Esophagus muscularis mucosa (tissue), 4 donors: Measurements from ENCODE around the gene TLE5. TPM values are rescaled to one million over a fixed set of nuclear protein-coding genes. Genes with fewer than 3 reads are reported as not detected.

Source experiments
- DNase-seq: peaks from one replicate; pipeline ENCODE4 v3.0.0-alpha.2; 2017; ENCODE audit errors: extremely low spot score
- H3K27ac ChIP-seq, 4 donors: fragments of 200-600 bp; sonication (generic); replicated peaks in 1 of 4; 1 replicate in 3 of 4; 2 replicates in 1 of 4; pipeline ENCODE4 v1.5.1; 2016 to 2019; ENCODE audit warnings: mild to moderate bottlenecking in 1 of 4
- H3K27me3 ChIP-seq, 4 donors: fragments of 200-600 bp; sonication (generic); one replicate each; pipeline versions ENCODE4 v1.5.1 to v1.6.0; 2016 to 2019
- H3K36me3 ChIP-seq, 4 donors: fragments of 200-600 bp; sonication (generic); one replicate each; pipeline ENCODE4 v1.5.1; 2016 to 2019
- H3K4me1 ChIP-seq, 4 donors: fragments of 200-600 bp; sonication (generic); one replicate each; pipeline ENCODE4 v1.5.1; 2016 to 2019
- H3K4me3 ChIP-seq, 4 donors: fragments of 200-600 bp; sonication (generic); 1 replicate in 2 of 4; 2 replicates in 2 of 4; pipeline ENCODE4 v1.5.1; 2016 to 2019; ENCODE audit warnings: mild to moderate bottlenecking in 4 of 4, moderate library complexity in 1 of 4
- H3K9me3 ChIP-seq, 4 donors: fragments of 200-600 bp; sonication (generic); 1 replicate in 3 of 4; 2 replicates in 1 of 4; pipeline ENCODE4 v1.5.1; 2016 to 2019
- CTCF ChIP-seq, 3 experiments: fragments of 200-600 bp in 2 of 3; fragments of 450-650 bp in 1 of 3; sonication (generic) in 2 of 3; IDR thresholded peaks; one replicate each; pipeline ENCODE4 v1.5.1; 2017 to 2019; ENCODE audit warnings: antibody characterized with exemption in 3 of 3, mild to moderate bottlenecking in 2 of 3, moderate library complexity in 1 of 3
- EP300 ChIP-seq: sonication (generic); formaldehyde crosslinking; IDR thresholded peaks from one replicate; pipeline ENCODE4 v1.6.1; 2017; ENCODE audit warnings: antibody characterized with exemption
- POLR2A ChIP-seq: fragments of 450-650 bp; IDR thresholded peaks from one replicate; pipeline ENCODE4 v1.6.1; 2017; ENCODE audit warnings: antibody characterized with exemption, moderate library complexity, mild to moderate bottlenecking, low read depth
- POLR2AphosphoS5 ChIP-seq, 2 donors: sonication (generic); formaldehyde crosslinking; IDR thresholded peaks; one replicate each; pipeline ENCODE4 v1.6.1; 2017; ENCODE audit warnings: antibody characterized with exemption in 2 of 2
- WGBS: methylation state at CpG from one replicate; pipeline ENCODE4 v1.1.5; 2018; 5-methylcytosine and 5-hydroxymethylcytosine counted together
- intact Hi-C: fragments of 100-400 bp; cut with DNase I; formaldehyde crosslinking; loops from one replicate; pipeline ENCODE4 v1.15.1; 2023
- total RNA-seq, 4 donors: library from RNA; depleted of rRNA; stranded (reverse); fragments of >200 nt; gene quantifications; one replicate each; pipeline versions ENCODE4 v1.1.0 to v1.2.1, GENCODE V29; 2016

TLE5 gene
- total RNA-seq, 4 donors from 2014 or later: 657 to 947 (median 804) TPM

- Histone ChIP-seq H3K27me3 (no peaks in the 10 kb centered on the region), H3K4me3 (peak overlapping the region in 2 of 4 donors; percentile 16 to 21), H3K27ac (peak overlapping the region in 1 of 4 donors; percentile 29), H3K4me1 (peaks cover 14 to 38% (median 22%) of the 10 kb centered on the region in 4 donors), H3K36me3 (no peaks in the 10 kb centered on the region), H3K9me3 (no peaks in the 10 kb centered on the region)
- TF ChIP-seq EP300 (no peak), POLR2A (no peak), CTCF (IDR thresholded peaks at IDR 0.05) (peak; percentile 97 to 99 (median 98)), POLR2AphosphoS5 (IDR thresholded peaks at IDR 0.05) (peak in 1 of 2 donors; percentile 37)
- DNase-seq: no peak
- 4% methylated on average over 16 of the region's 41 CpGs for WGBS
- intact Hi-C loops: loop anchor here (2.0 to 5.0 kb wide), 2 partner anchors 51 to 87 kb away; no protein-coding TSS in a partner anchor
Measured at GRCh38 chr19:3075605-3076431, 13.5 kb upstream of the TLE5 start.

- H3K27me3 ChIP-seq: no peaks in the 10 kb centered on the region
- no peak for DNase-seq
- no peaks in the 10 kb centered on the region for H3K36me3 ChIP-seq
- H3K9me3 ChIP-seq: no peaks in the 10 kb centered on the region
- H3K27ac ChIP-seq: peak overlapping the region in 1 of 4 donors; percentile 32
- H3K4me1 ChIP-seq: peaks cover 9 to 25% (median 11%) of the 10 kb centered on the region in 4 donors
- peak in 2 of 3 experiments; percentile 4 to 19 for TF ChIP-seq CTCF (IDR thresholded peaks at IDR 0.05)
- TF ChIP-seq EP300: no peak
- 58% methylated on average over 7 of the region's 8 CpGs for WGBS
- intact Hi-C loops: loop anchor here (5.0 kb wide), 1 partner anchor 33 kb away; no protein-coding TSS in a partner anchor
- no peak overlapping the region for H3K4me3 ChIP-seq
Measured at GRCh38 chr19:3073931-3074595, 11.8 kb upstream of the TLE5 start.

- Histone ChIP-seq H3K27ac (peak overlapping the region in 1 of 4 donors; percentile 32), H3K4me3 (no peak overlapping the region), H3K4me1 (peaks cover 9 to 25% (median 11%) of the 10 kb centered on the region in 4 donors), H3K36me3 (no peaks in the 10 kb centered on the region), H3K9me3 (no peaks in the 10 kb centered on the region), H3K27me3 (no peaks in the 10 kb centered on the region)
- WGBS: 13% methylated on average over 3 of the region's 3 CpGs
- DNase-seq: no peak
- TF ChIP-seq EP300: no peak
- peak; percentile 63 to 65 for TF ChIP-seq POLR2AphosphoS5 (IDR thresholded peaks at IDR 0.05)
- intact Hi-C loops: loop anchor here (5.0 kb wide), 1 partner anchor 34 kb away; no protein-coding TSS in a partner anchor
Measured at GRCh38 chr19:3073159-3073563, 10.9 kb upstream of the TLE5 start.

GRCh38 chr19:3071768-3072167 lies 9.5 kb upstream of the TLE5 start:
- Histone ChIP-seq H3K9me3 (no peaks in the 10 kb centered on the region), H3K27me3 (no peaks in the 10 kb centered on the region), H3K36me3 (no peaks in the 10 kb centered on the region), H3K4me1 (peaks cover 9 to 25% (median 11%) of the 10 kb centered on the region in 4 donors), H3K27ac (peak overlapping the region in 1 of 4 donors; percentile 32), H3K4me3 (no peak overlapping the region)
- no peak for DNase-seq
- 69% methylated on average over 4 of the region's 4 CpGs for WGBS
- intact Hi-C loops: loop anchor here (5.0 kb wide), 1 partner anchor 36 kb away; no protein-coding TSS in a partner anchor
- no peak for TF ChIP-seq EP300
- TF ChIP-seq POLR2AphosphoS5 (IDR thresholded peaks at IDR 0.05): no peak
- TF ChIP-seq POLR2A: no peak
- TF ChIP-seq CTCF (IDR thresholded peaks at IDR 0.05): no peak

GRCh38 chr19:3068071-3068470 lies 5.8 kb upstream of the TLE5 start:
- Histone ChIP-seq H3K36me3 (no peaks in the 10 kb centered on the region), H3K27ac (no peak overlapping the region), H3K4me3 (no peak overlapping the region), H3K27me3 (no peaks in the 10 kb centered on the region), H3K4me1 (peaks cover 4 to 7% (median 6%) of the 10 kb centered on the region in 4 donors), H3K9me3 (no peaks in the 10 kb centered on the region)
- intact Hi-C loops: no loop called here
- no peak for TF ChIP-seq POLR2A
- no peak for TF ChIP-seq POLR2AphosphoS5 (IDR thresholded peaks at IDR 0.05)
- TF ChIP-seq CTCF (IDR thresholded peaks at IDR 0.05): no peak
- WGBS: 63% methylated on average over 13 of the region's 21 CpGs
- no peak for DNase-seq
